Right ventricle myocardium superior (tissue), 1 donor: Measurements from ENCODE around the gene FBXO24. TPM values are rescaled to one million over a fixed set of nuclear protein-coding genes. Genes with fewer than 3 reads are reported as not detected.

Experiments
- ATAC-seq: fragments of 200-7000 bp; cut with Tn5 transposase; one replicate; pipeline ENCODE4 v1.9.1; 2020; ENCODE audit warnings: mild to moderate bottlenecking; ENCODE audit not compliant: poor library complexity
- DNase-seq: peaks from one replicate; pipeline ENCODE4 v3.0.0-alpha.2; 2020
- intact Hi-C: fragments of 100-400 bp; cut with DNase I; formaldehyde crosslinking; loops from one replicate; pipeline ENCODE4 v1.11.2; 2022
- total RNA-seq: library from RNA; stranded (reverse); fragmentation: NEBNext Ultra II Directional; extraction: Animal tissue kit (Norgen Biotek cat#: 25700); gene quantifications from one replicate; pipeline ENCODE4 v1.2.1, GENCODE V29; 2021
- donor health status: DM: no; HTN: yes; CAD: no; lungs with severe emphysema.

The FBXO24 gene
- total RNA-seq, 1 donor from 2014 or later, result 0.35 TPM

DNA sequence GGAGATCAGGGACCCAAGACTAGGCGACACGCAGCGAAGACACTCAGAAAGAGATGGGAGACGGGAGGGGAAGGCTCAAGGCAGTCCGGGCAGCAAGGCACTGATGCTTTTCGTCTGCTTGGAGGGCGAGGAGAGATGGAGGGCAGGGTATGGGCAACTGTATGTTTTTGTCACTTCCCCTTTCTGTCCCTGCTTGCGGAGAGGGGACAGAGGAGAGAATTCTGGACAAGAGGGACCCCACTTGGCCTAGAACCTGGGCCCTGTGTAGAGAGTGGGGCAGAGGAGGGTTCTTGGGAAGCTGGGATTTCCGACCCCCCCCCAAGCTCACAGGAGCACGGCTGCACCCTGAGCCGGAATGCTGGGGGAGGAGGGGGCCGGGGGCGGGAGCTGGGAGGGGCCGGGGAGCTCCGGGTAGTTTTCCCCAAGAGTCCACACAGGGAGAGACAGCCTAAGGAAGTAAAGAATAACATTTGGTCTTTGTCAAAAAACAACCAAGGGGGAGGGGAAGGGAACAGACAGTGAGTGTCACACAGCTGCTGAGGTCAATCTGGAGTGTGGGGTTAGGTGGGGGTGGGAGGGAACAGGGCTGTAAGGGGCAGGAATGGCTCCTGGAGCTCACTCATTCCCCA, 2.0 kb upstream of the FBXO24 start:
- intact Hi-C loops, result no loop called here
- ATAC-seq (no peak), DNase-seq (no peak)

- intact Hi-C loops, result no loop called here
- peak; percentile 0 for ATAC-seq
Observed at GRCh38 chr7:100584683-100585510, 1.2 kb upstream of the FBXO24 start.

DNA sequence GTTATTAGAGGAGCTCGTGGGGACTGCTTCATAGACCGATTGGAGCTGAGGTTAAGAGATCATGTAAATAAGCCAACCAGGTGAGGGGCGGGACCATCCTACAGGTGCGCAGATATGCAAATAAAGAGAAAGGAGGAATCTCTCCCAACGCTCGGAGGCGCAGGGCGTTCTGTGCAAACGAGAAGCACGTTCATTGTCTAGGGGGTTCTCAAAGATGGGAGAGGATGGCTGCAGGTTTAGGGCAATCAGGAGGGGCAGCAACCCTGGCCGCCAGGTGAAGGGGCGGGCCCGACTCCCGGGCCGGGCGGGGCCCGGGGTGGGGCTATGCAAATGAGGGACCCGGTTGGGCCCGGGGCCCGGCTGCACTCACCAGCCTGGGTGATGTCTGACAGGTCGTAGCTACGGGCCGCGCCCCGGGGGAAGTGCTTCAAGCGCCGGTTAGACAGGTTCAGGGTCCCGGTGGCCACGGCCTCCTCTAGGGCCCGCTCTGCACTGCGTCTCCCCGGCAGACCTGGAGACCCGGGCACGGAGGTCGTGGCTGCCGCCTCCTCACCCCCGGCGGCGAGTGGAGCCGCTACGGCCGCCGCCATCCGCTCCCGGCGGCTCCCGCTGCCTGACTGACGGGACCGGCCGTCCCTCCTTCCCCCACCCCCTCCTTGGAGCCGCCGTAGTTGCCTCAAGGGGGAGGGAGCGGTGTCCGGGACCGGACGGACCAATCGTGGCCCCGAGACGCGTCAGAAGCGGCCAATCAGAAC, 440 bp upstream of the FBXO24 start, which contains the start of gene LRCH4:
Gene LRCH4, minus strand, starts transcription at position 619 of the 755 bp plus-strand sequence. Its CDS starts 29 bp downstream, at position 590.
- intact Hi-C loops, result no loop called here
- DNase-seq (no peak), ATAC-seq (peak; percentile 28)

More at GRCh38 chr7:100584683-100585510, 1.2 kb upstream of the FBXO24 start:
- peak; percentile 56 for DNase-seq

- DNase-seq (no peak), ATAC-seq (no peak)
- intact Hi-C loops, result no loop called here
Observed at GRCh38 chr7:100588438-100588837, 2.3 kb downstream of the FBXO24 start.

GRCh38 chr7:100589341-100589947, 3.3 kb downstream of the FBXO24 start:
- DNase-seq (no peak), ATAC-seq (no peak)
- intact Hi-C loops, result no loop called here

GRCh38 chr7:100590077-100590737, 4.1 kb downstream of the FBXO24 start:
- intact Hi-C loops, result no loop called here
- DNase-seq (peak; percentile 68), ATAC-seq (no peak)

GRCh38 chr7:100591596-100591995, 5.5 kb downstream of the FBXO24 start:
- DNase-seq, result no peak
- ATAC-seq, result no peak
- intact Hi-C loops, result no loop called here

- no peak for DNase-seq
- intact Hi-C loops, result no loop called here
Observed at GRCh38 chr7:100595188-100595587, 9.1 kb downstream of the FBXO24 start.

GRCh38 chr7:100598425-100598824, 12.3 kb downstream of the FBXO24 start:
- intact Hi-C loops, result no loop called here

More at GRCh38 chr7:100595188-100595587, 9.1 kb downstream of the FBXO24 start:
- ATAC-seq, result no peak

GRCh38 chr7:100599911-100600729, 14.0 kb downstream of the FBXO24 start:
- ATAC-seq, result no peak
- no peak for DNase-seq
- intact Hi-C loops, result loop anchor here (5.0 kb wide), 1 partner anchor 92 kb away; the partner anchor contains the start of gene GIGYF1

More at GRCh38 chr7:100598425-100598824, 12.3 kb downstream of the FBXO24 start:
- ATAC-seq, result no peak
- no peak for DNase-seq

- ATAC-seq (no peak), DNase-seq (no peak)
- intact Hi-C loops, result loop anchor here (5.0 kb wide), 1 partner anchor 92 kb away; the partner anchor contains the start of gene GIGYF1
Observed at GRCh38 chr7:100600730-100601038, 14.6 kb downstream of the FBXO24 start.

DNA sequence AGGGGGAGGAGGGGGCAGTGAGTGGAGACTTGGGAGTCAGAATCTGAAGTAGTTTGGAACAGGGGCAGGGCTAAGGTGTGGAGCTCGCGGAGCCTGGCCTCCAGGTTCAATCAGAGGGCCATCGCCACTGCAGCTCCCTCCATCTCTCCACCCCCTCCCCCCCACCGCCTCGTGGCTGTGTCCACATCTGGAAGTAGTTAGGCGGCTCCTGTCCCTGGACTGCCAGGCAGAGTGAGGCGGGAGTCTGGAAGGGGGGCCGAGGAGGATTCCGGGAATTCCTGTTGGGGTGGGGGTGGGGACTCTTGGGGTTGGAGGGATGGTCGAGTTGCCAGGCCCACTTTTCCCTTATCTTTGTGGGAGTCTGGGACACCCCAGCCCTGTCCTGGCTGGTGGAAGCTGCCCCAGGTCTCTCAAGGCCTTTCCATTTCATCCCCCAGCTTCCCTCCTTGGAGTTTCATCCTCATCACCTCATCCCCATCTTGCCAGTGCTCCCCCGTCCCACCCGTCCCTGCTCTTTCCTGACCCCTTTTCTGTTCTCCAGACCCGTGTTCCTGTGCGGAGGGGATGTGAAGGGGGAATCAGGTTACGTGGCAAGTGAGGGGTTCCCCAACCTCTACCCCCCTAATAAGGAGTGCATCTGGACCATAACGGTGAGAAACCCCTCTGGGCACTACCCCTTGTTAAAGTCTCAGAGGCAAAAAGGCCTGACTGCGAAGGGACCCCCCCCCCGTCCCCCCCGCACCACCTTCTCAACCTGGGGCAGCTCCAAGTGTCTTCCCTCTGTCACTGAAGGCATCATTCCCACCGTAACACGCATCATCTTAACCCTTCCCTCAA, 17.0 kb downstream of the FBXO24 start:
- DNase-seq, result peak; percentile 87
- peak; percentile 52 for ATAC-seq
- intact Hi-C loops, result loop anchor here (5.0 kb wide), 1 partner anchor 89 kb away; the partner anchor contains the start of gene GIGYF1

DNA sequence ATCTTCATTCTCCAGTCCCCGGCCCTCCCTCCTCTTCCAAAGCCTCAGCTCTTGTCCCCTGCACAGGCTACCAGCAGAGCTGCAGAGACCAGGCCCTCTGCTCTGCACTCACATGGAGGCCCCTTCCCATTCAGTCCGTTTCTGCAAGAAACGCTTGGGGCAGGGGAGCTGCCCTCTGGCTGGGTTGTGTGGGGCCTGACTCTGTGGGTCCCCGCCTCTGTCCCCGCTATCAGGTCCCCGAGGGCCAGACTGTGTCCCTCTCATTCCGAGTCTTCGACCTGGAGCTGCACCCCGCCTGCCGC, 17.5 kb downstream of the FBXO24 start:
- DNase-seq (no peak), ATAC-seq (no peak)
- intact Hi-C loops, result loop anchor here (5.0 kb wide), 1 partner anchor 89 kb away; the partner anchor contains the start of gene GIGYF1

- DNase-seq, result peak; percentile 90
- intact Hi-C loops, result loop anchor here (5.0 kb wide), 1 partner anchor 88 kb away; the partner anchor contains the start of gene GIGYF1
- ATAC-seq, result peak; percentile 85
Observed at GRCh38 chr7:100604028-100604975, 18.2 kb downstream of the FBXO24 start.
